GM12878 (cell line): ENCODE results near the gene AAMP. TPM values are rescaled to one million over a fixed set of nuclear protein-coding genes. Genes with fewer than 3 reads are reported as not detected.

Source experiments
- ATAC-seq: fragments of 200-7000 bp; cut with Tn5 transposase; 3 replicates; pipeline ENCODE4 v1.9.1; 2020; ENCODE audit warnings: mild to moderate bottlenecking, moderate library complexity
- BruUV-seq: library from RNA; stranded (reverse); fragments of 400-500 nt; replicated peaks from 2 replicates; lab custom pipeline; 2021; lab: Mats Ljungman, UMichigan
- CTCF ChIA-PET: fragments of 300-600 bp; sonication (Branson Sonifier 250); formaldehyde crosslinking; extraction: SDS; loops from one replicate; lab custom pipeline; 2021; ENCODE audit warnings: inconsistent platforms; lab: Yijun Ruan, JAX
- POLR2A ChIA-PET: fragments of 350-600 bp; formaldehyde crosslinking; extraction: SDS; loops from one replicate; lab custom pipeline; 2021; ENCODE audit warnings: inconsistent platforms; lab: Charles Lee
- RAD21 ChIA-PET: fragments of 300-600 bp; sonication (Branson Sonifier 250); formaldehyde crosslinking; loops from one replicate; lab custom pipeline; 2023; ENCODE audit warnings: antibody characterized with exemption; ENCODE audit not compliant: unreplicated experiment; lab: Charles Lee
- SMC1A ChIA-PET: fragments of 300-600 bp; sonication (Branson Sonifier 250); formaldehyde crosslinking; loops from one replicate; lab custom pipeline; 2023; ENCODE audit not compliant: unreplicated experiment, uncharacterized antibody; lab: Charles Lee
- DNase-seq: peaks from one replicate; pipeline ENCODE4 v3.0.0-alpha.2; 2011; ENCODE audit warnings: low read depth, low spot score
- FAIRE-seq: peaks from 3 replicates; lab custom pipeline; 2011; peaks lifted over from hg19 to GRCh38; lab: Jason Lieb, UNC
- H2AFZ ChIP-seq: 2 replicates; pipeline ENCODE4 v1.6.0; 2011; ENCODE audit warnings: low read depth, low read length, control low read depth; ENCODE audit not compliant: control insufficient read depth
- H3K27ac ChIP-seq: 2 replicates; pipeline ENCODE4 v1.5.1; 2011; ENCODE audit warnings: control low read depth; ENCODE audit not compliant: control insufficient read depth, insufficient read depth
- H3K27me3 ChIP-seq, 2 experiments: replicated peaks in 1 of 2; 2 replicates each; pipeline versions ENCODE4 v1.6.0 to v1.6.1; 2011; ENCODE audit warnings: low read length in 1 of 2; ENCODE audit not compliant: control insufficient read depth in 2 of 2, insufficient read depth in 2 of 2
- H3K36me3 ChIP-seq, 2 experiments: 2 replicates each; pipeline ENCODE4 v1.5.1; 2011; ENCODE audit warnings: low read length in 1 of 2; ENCODE audit not compliant: control insufficient read depth in 2 of 2, insufficient read depth in 2 of 2
- H3K4me1 ChIP-seq: 2 replicates; pipeline ENCODE4 v1.6.1; 2011; ENCODE audit warnings: mild to moderate bottlenecking, low read length, moderate library complexity, mixed read lengths; ENCODE audit not compliant: control insufficient read depth, insufficient read depth
- H3K4me2 ChIP-seq: 2 replicates; pipeline ENCODE4 v1.6.0; 2011; ENCODE audit warnings: control low read depth; ENCODE audit not compliant: control insufficient read depth, insufficient read depth
- H3K4me3 ChIP-seq: fragments of 200-600 bp; sonication (generic); 2 replicates; pipeline ENCODE4 v1.5.1; 2016
- H3K79me2 ChIP-seq: 2 replicates; pipeline ENCODE4 v1.6.0; 2011; ENCODE audit warnings: low read length; ENCODE audit not compliant: control insufficient read depth, insufficient read depth
- H3K9ac ChIP-seq: 2 replicates; pipeline ENCODE4 v1.8.0; 2011; ENCODE audit warnings: low read length, control low read depth, mixed read lengths; ENCODE audit not compliant: control insufficient read depth, insufficient read depth
- H3K9me3 ChIP-seq: replicated peaks from 3 replicates; pipeline ENCODE4 v1.5.1; 2011; ENCODE audit warnings: mild to moderate bottlenecking, low read length; ENCODE audit not compliant: control insufficient read depth, insufficient read depth
- H4K20me1 ChIP-seq: 2 replicates; pipeline ENCODE4 v1.6.0; 2011; ENCODE audit not compliant: control insufficient read depth, insufficient read depth
- JUND ChIP-seq: IDR thresholded peaks from 2 replicates; pipeline ENCODE4 v1.6.1; 2012; ENCODE audit warnings: low read depth, mild to moderate bottlenecking, low read length, improper control_type of control experiment, moderate library complexity
- MXI1 ChIP-seq: fragments of 150-350 bp; IDR thresholded peaks from 2 replicates; pipeline ENCODE4 v1.6.1; 2011; ENCODE audit warnings: low read depth, mild to moderate bottlenecking, inconsistent platforms, low read length, improper control_type of control experiment
- POLR2A ChIP-seq: IDR thresholded peaks from 2 replicates; pipeline ENCODE4 v1.6.1; 2011; ENCODE audit warnings: low read depth, mild to moderate bottlenecking, low read length
- POLR2AphosphoS5 ChIP-seq: IDR thresholded peaks from 2 replicates; pipeline ENCODE4 v1.6.1; 2011; ENCODE audit warnings: mild to moderate bottlenecking, low read length, inconsistent platforms
- RCOR1 ChIP-seq: conservative IDR thresholded peaks from 2 replicates; pipeline ENCODE4 v1.6.1; 2012; ENCODE audit warnings: low read depth, low read length, improper control_type of control experiment
- SMAD5 ChIP-seq: IDR thresholded peaks from 2 replicates; pipeline ENCODE4 v1.6.1; 2016; ENCODE audit warnings: antibody characterized with exemption, low read depth
- SMARCA5 ChIP-seq: fragments of 450-650 bp; IDR thresholded peaks from 2 replicates; pipeline ENCODE4 v1.6.1; 2017; ENCODE audit warnings: mild to moderate bottlenecking
- SPI1 ChIP-seq: IDR thresholded peaks from 2 replicates; pipeline ENCODE4 v1.6.1; 2011; ENCODE audit warnings: low read depth, mild to moderate bottlenecking, low read length, moderate library complexity, borderline replicate concordance; ENCODE audit not compliant: insufficient read depth
- YY1 ChIP-seq: IDR thresholded peaks from 2 replicates; pipeline ENCODE4 v1.6.1; 2011; ENCODE audit warnings: low read depth, mild to moderate bottlenecking, low read length
- ZNF207 ChIP-seq: fragments of 450-650 bp; IDR thresholded peaks from 2 replicates; pipeline ENCODE4 v1.6.1; 2014; ENCODE audit warnings: antibody characterized with exemption, mild to moderate bottlenecking, borderline replicate concordance
- ZNF217 ChIP-seq: fragments of 450-650 bp; IDR thresholded peaks from 2 replicates; pipeline ENCODE4 v1.6.1; 2017; ENCODE audit warnings: antibody characterized with exemption, mild to moderate bottlenecking
- ZSCAN29 ChIP-seq: fragments of 450-650 bp; IDR thresholded peaks from 2 replicates; pipeline ENCODE4 v1.6.1; 2017; ENCODE audit warnings: mild to moderate bottlenecking, moderate library complexity
- WGBS: methylation state at CpG from one replicate; pipeline ENCODE4 v1.1.6; 2016; ENCODE audit warnings: low lambda C conversion rate; ENCODE audit not compliant: insufficient replicate concordance, insufficient coverage; ENCODE audit errors: missing lambda C conversion rate; 5-methylcytosine and 5-hydroxymethylcytosine counted together
- in situ Hi-C: fragments of 300-500 bp; cut with MboI; formaldehyde crosslinking; loops from 9 replicates; pipeline ENCODE4 v1.14.3; 2018; ENCODE audit warnings: mixed read lengths
- intact Hi-C: fragments of 100-400 bp; cut with micrococcal nuclease; formaldehyde crosslinking; loops from one replicate; pipeline ENCODE4 v1.14.2; 2022; ENCODE audit not compliant: unreplicated experiment
- polyA plus RNA-seq, 11 experiments: library from polyadenylated mRNA; depleted of rRNA in 4 of 11; unstranded in 6 of 11; stranded (reverse) in 5 of 11; fragments of >200 nt; fragmentation: Nextera tagmentation in 4 of 11; fragmentation: Illumina TruSeq in 1 of 11; extraction: Ambion mirVana in 4 of 11; extraction: Trizol in 1 of 11; gene quantifications; 1 replicate in 1 of 11; 2 replicates in 10 of 11; pipeline versions ENCODE4 v1.2.1 to v1.2.3, GENCODE V29; 2011 to 2016; ENCODE audit warnings: inconsistent platforms in 2 of 11, missing spikeins in 2 of 11, low read depth in 1 of 11
- total RNA-seq, 4 experiments: library from RNA; depleted of rRNA in 3 of 4; stranded (reverse); fragments of >200 nt in 3 of 4; fragmentation: Illumina TruSeq in 1 of 4; extraction: Trizol in 1 of 4; gene quantifications; 2 replicates each; pipeline versions ENCODE4 v1.2.1 to v1.2.3, GENCODE V29; 2013 to 2021
- TF ChIP-seq, protein P1 (sequence below): fragments of 450-650 bp; IDR thresholded peaks from 2 replicates; pipeline ENCODE4 v1.6.1; 2016; ENCODE audit warnings: mild to moderate bottlenecking
- TF ChIP-seq, protein P2 (sequence below): fragments of 450-650 bp; IDR thresholded peaks from 2 replicates; pipeline ENCODE4 v1.6.1; 2018; ENCODE audit warnings: mild to moderate bottlenecking, low read depth, moderate library complexity; ENCODE audit not compliant: partially characterized antibody
- TF ChIP-seq, protein P3 (sequence below): fragments of 450-650 bp; conservative IDR thresholded peaks from 2 replicates; pipeline ENCODE4 v1.6.1; 2017; ENCODE audit warnings: mild to moderate bottlenecking, moderate library complexity

Gene AAMP
- total and polyA plus RNA-seq, 10 of the 15 experiments (the other 5 are each of a cell fraction or from before 2014, with no cell fraction given) = 4.4 to 140 (median 81.9) TPM

DNA sequence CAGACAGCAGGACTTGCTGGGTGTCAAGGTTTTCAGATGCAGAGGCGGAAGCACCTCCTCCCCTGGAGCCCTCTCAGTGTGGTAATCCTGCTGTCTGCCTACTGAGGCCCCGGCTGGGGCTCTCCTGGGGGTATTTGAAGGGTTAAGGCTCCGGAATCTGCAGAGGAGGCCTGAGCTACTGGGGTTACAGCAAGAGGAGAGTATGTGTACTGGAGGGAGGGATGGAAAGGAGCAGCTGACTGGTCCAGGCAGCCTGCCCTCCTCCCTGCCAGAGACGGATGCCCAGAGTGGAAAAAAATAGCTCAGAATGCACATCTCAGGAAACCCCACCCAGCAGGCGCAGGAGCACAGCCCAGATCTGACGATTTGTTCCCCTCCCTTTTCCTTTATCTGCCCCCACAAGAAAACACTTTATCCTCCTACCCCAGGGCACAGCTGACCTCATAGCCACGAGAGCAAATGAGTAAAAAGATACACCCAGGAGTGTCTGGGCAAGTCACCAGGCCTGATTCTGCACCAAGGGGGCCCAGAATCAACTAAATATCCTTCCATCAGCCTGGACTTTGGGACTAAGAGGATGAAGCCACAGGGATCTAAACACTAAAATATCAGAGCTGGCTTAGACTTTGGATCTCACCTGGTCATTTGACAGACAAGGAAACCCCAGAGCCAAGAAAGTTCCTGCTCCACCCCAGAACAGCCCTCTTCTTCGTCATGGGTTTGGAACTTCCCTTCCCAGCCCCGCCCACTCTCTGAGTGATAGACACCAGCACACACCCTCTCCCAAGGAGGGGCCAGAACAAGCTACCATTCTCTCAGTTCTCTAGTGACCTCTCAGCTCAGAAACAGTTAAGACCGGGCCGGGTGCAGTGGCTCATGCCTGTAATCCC is 16.9 kb upstream of the AAMP start:
- RAD21 ChIA-PET = interaction anchor here (0.5 to 7.2 kb wide), 19 partner anchors 9 to 597 kb away, joined by 3 to 141 read pairs (median 4); partner anchors contain the start of genes AAMP, BCS1L, CATIP and CTDSP1
- H3K27ac ChIP-seq = peak overlapping the region; percentile 95
- no peaks in the 10 kb centered on the region for H3K9me3 ChIP-seq
- H3K79me2 ChIP-seq = peaks cover 43% of the 10 kb centered on the region
- WGBS = 1% methylated on average over 11 of the region's 11 CpGs
- peaks cover 0 to 3% of the 10 kb centered on the region in 2 experiments; a peak in 3 of 4 replicates for H3K36me3 ChIP-seq
- CTCF ChIA-PET = interaction anchor here (0.8 to 7.4 kb wide), 20 partner anchors 9 to 611 kb away, joined by 3 to 154 read pairs (median 4); partner anchors contain the start of genes AAMP, CATIP and PNKD
- BruUV-seq = TSS peak; percentile 42
- H3K4me1 ChIP-seq = peaks cover 55% of the 10 kb centered on the region
- H3K9ac ChIP-seq = peak overlapping the region; percentile 79
- H3K4me3 ChIP-seq = peak overlapping the region; percentile 64
- FAIRE-seq (peak; percentile 88), ATAC-seq (peak; percentile 76), DNase-seq (peak; percentile 72)
- SMC1A ChIA-PET = interaction anchor here (0.9 to 9.5 kb wide), 14 partner anchors 11 to 179 kb away, joined by 3 to 194 read pairs (median 3); partner anchors contain the start of genes AAMP, CATIP and PNKD
- H2AFZ ChIP-seq = peak overlapping the region; percentile 76
- intact Hi-C loops (loop anchor here (2.0 kb wide), 1 partner anchor 14 kb away; no protein-coding TSS in a partner anchor), in situ Hi-C loops (loop anchor here (25.0 kb wide), 1 partner anchor 100 kb away; the partner anchor contains the start of genes CTDSP1 and SLC11A1)
- H4K20me1 ChIP-seq = no peaks in the 10 kb centered on the region
- H3K27me3 ChIP-seq = no peaks in the 10 kb centered on the region
- H3K4me2 ChIP-seq = peak overlapping the region; percentile 99
- POLR2A ChIA-PET = interaction anchor here (0.5 to 3.1 kb wide), 22 partner anchors 8 to 622 kb away, joined by 3 to 84 read pairs (median 4); partner anchors contain the start of genes AAMP, GPBAR1, PNKD and WNT10A
- TF ChIP-seq ZNF217 (no peak), JUND (peak; percentile 24; the same call in 1 of the 2 replicates), POLR2AphosphoS5 (peak; percentile 47), MXI1 (0 out of 2 replicates have a peak, but pooled peaks have one; percentile 12), YY1 (0 out of 2 replicates have a peak, but pooled peaks have one; percentile 17), POLR2A (peak; percentile 57; the same call in 1 of the 2 replicates), SMAD5 (0 out of 2 replicates have a peak, but pooled peaks have one; percentile 39), RCOR1 (peak; percentile 63; the same call in 1 of the 2 replicates), SMARCA5 (peak; percentile 64; the same call in 1 of the 2 replicates), ZSCAN29 (no peak), ZNF207 (0 out of 2 replicates have a peak, but pooled peaks have one; percentile 65), SPI1 (peak; percentile 63; the same call in 1 of the 2 replicates)
- TF ChIP-seq, protein P1, sequence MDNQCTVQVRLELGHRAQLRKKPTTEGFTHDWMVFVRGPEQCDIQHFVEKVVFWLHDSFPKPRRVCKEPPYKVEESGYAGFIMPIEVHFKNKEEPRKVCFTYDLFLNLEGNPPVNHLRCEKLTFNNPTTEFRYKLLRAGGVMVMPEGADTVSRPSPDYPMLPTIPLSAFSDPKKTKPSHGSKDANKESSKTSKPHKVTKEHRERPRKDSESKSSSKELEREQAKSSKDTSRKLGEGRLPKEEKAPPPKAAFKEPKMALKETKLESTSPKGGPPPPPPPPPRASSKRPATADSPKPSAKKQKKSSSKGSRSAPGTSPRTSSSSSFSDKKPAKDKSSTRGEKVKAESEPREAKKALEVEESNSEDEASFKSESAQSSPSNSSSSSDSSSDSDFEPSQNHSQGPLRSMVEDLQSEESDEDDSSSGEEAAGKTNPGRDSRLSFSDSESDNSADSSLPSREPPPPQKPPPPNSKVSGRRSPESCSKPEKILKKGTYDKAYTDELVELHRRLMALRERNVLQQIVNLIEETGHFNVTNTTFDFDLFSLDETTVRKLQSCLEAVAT = peak; percentile 77
- TF ChIP-seq, protein P2, sequence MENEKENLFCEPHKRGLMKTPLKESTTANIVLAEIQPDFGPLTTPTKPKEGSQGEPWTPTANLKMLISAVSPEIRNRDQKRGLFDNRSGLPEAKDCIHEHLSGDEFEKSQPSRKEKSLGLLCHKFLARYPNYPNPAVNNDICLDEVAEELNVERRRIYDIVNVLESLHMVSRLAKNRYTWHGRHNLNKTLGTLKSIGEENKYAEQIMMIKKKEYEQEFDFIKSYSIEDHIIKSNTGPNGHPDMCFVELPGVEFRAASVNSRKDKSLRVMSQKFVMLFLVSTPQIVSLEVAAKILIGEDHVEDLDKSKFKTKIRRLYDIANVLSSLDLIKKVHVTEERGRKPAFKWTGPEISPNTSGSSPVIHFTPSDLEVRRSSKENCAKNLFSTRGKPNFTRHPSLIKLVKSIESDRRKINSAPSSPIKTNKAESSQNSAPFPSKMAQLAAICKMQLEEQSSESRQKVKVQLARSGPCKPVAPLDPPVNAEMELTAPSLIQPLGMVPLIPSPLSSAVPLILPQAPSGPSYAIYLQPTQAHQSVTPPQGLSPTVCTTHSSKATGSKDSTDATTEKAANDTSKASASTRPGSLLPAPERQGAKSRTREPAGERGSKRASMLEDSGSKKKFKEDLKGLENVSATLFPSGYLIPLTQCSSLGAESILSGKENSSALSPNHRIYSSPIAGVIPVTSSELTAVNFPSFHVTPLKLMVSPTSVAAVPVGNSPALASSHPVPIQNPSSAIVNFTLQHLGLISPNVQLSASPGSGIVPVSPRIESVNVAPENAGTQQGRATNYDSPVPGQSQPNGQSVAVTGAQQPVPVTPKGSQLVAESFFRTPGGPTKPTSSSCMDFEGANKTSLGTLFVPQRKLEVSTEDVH = peak; percentile 72
- TF ChIP-seq, protein P3, sequence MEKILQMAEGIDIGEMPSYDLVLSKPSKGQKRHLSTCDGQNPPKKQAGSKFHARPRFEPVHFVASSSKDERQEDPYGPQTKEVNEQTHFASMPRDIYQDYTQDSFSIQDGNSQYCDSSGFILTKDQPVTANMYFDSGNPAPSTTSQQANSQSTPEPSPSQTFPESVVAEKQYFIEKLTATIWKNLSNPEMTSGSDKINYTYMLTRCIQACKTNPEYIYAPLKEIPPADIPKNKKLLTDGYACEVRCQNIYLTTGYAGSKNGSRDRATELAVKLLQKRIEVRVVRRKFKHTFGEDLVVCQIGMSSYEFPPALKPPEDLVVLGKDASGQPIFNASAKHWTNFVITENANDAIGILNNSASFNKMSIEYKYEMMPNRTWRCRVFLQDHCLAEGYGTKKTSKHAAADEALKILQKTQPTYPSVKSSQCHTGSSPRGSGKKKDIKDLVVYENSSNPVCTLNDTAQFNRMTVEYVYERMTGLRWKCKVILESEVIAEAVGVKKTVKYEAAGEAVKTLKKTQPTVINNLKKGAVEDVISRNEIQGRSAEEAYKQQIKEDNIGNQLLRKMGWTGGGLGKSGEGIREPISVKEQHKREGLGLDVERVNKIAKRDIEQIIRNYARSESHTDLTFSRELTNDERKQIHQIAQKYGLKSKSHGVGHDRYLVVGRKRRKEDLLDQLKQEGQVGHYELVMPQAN = peak; percentile 27; the same call in 1 of the 2 replicates
